Mucosa of descending colon (tissue), 3 donors: ENCODE data around the gene PTPRN2. TPM values are rescaled to one million over a fixed set of nuclear protein-coding genes. Genes with fewer than 3 reads are reported as not detected.
A peak's percentile ranks its signal among the peaks of the same experiment; 100 is the strongest.

Experiments used
- ATAC-seq: fragments of 200-7000 bp; cut with Tn5 transposase; one replicate; pipeline ENCODE4 v1.9.1; 2020; ENCODE audit warnings: mild to moderate bottlenecking, moderate library complexity
- DNase-seq, 3 donors: peaks; one replicate each; pipeline ENCODE4 v3.0.0-alpha.2; 2020
- H3K36me3 ChIP-seq: fragments of 200-600 bp; one replicate; pipeline ENCODE4 v1.8.0; 2021; ENCODE audit warnings: low read depth, mild to moderate bottlenecking
- H3K4me1 ChIP-seq: fragments of 200-600 bp; one replicate; pipeline ENCODE4 v1.8.0; 2021; ENCODE audit warnings: low read depth, mild to moderate bottlenecking
- H3K4me3 ChIP-seq: fragments of 200-600 bp; one replicate; pipeline ENCODE4 v1.8.0; 2021; ENCODE audit warnings: mild to moderate bottlenecking
- H3K9me3 ChIP-seq: fragments of 200-600 bp; one replicate; pipeline ENCODE4 v1.8.0; 2021; ENCODE audit warnings: mild to moderate bottlenecking
- intact Hi-C, 2 donors: fragments of 100-400 bp; cut with DNase I in 1 of 2; cut with micrococcal nuclease in 1 of 2; formaldehyde crosslinking; loops; one replicate each; pipeline versions ENCODE4 v1.11.0 to v1.11.1; 2022; cut with DNase I, micrococcal nuclease
- total RNA-seq, 3 donors: library from RNA; stranded (reverse); fragmentation: NEBNext Ultra II Directional in 2 of 3; extraction: Animal tissue kit (Norgen Biotek cat#: 25700) in 2 of 3; gene quantifications; one replicate each; pipeline versions ENCODE4 v1.2.1 to v1.2.4, GENCODE V29; 2021 to 2023
- TF ChIP-seq, protein P1 (sequence below): fragments of 200-600 bp; IDR thresholded peaks from one replicate; pipeline ENCODE4 v1.8.0; 2022; ENCODE audit warnings: antibody characterized with exemption, mild to moderate bottlenecking
- donor health status: DM: no; HTN: no; CAD: no; lungs with moderate emphysema.
- donor health status: DM: no; HTN: no; CAD: no.
- donor health status: DM: no; HTN: yes; CAD: no.

The PTPRN2 gene
- total RNA-seq, 3 donors from 2014 or later: 12.5 to 28.0 (median 26.2) TPM

DNA sequence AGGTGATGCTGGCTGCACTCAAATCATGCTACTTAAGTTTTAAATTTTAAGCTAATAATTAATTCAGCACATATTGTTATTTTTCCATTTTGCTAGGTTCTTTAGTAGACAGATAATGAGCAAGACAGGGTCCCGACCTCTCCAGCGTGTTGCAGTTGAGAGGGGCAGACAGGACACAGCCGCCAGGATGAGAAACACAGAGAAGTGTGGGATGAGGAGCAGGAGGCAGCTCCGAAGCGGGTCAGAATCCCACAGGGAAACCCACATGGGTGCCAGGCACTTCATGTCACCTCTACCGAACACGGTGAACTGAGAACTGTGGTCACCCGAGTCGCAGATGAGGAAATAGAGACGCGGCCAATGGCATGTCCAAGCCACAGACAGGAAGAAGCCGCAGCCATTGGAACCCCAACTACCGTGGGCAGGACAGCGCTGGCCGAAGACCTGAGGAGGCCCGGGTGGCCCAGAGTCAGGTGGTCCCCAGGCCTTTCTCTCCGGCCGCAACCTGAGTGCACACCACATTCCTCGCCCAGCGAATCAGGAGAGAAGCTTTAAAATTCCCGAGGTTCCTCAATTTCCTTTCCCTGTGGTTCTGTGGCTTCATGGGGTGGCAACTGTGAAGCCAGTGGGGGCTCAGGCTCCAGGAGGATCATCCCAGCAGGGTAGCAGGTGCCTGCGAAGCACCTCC lies 1037.9 kb downstream of the PTPRN2 start:
- intact Hi-C loops: no loop called here
- DNase-seq (peak in 1 of 3 donors; percentile 5), ATAC-seq (no peak)
- Histone ChIP-seq H3K4me3 (no peak overlapping the region), H3K36me3 (no peaks in the 10 kb centered on the region), H3K9me3 (no peaks in the 10 kb centered on the region), H3K4me1 (no peaks in the 10 kb centered on the region)
- TF ChIP-seq, protein P1, sequence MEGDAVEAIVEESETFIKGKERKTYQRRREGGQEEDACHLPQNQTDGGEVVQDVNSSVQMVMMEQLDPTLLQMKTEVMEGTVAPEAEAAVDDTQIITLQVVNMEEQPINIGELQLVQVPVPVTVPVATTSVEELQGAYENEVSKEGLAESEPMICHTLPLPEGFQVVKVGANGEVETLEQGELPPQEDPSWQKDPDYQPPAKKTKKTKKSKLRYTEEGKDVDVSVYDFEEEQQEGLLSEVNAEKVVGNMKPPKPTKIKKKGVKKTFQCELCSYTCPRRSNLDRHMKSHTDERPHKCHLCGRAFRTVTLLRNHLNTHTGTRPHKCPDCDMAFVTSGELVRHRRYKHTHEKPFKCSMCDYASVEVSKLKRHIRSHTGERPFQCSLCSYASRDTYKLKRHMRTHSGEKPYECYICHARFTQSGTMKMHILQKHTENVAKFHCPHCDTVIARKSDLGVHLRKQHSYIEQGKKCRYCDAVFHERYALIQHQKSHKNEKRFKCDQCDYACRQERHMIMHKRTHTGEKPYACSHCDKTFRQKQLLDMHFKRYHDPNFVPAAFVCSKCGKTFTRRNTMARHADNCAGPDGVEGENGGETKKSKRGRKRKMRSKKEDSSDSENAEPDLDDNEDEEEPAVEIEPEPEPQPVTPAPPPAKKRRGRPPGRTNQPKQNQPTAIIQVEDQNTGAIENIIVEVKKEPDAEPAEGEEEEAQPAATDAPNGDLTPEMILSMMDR: no peak

DNA sequence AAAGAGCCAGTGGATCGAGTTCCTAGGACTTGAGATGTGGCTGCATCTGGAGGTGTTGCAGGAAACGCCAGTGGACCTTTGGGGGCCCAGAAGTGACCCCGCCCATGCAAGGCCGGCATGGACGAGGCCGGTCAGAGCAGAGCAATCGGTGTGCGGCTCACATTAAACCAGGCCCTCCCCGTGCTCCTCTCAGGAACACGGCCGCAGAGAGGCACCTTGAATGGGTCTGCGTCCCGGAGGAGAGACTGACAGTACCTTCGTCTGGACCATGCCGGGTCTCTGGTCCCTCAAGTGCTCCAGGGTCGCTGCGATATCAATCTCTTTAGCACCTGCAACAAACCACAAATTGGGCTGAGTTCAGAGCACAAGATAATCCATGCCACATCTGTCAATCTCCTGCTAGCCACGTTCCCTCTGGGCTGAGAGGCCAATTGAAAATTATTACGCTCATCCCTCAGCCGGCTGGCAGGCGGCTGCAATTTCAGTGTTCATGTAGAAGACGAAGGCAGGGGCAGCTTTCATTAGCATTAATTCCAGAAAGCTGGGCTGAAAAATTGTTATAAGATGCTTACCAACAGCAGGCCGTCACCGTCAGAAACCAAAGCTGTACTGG lies 1038.8 kb downstream of the PTPRN2 start:
- Histone ChIP-seq H3K4me3 (no peak overlapping the region), H3K9me3 (no peaks in the 10 kb centered on the region), H3K4me1 (no peaks in the 10 kb centered on the region), H3K36me3 (no peaks in the 10 kb centered on the region)
- ATAC-seq (no peak), DNase-seq (peak in 1 of 3 donors; percentile 1)
- intact Hi-C loops: no loop called here
- TF ChIP-seq, protein P1: no peak

DNA sequence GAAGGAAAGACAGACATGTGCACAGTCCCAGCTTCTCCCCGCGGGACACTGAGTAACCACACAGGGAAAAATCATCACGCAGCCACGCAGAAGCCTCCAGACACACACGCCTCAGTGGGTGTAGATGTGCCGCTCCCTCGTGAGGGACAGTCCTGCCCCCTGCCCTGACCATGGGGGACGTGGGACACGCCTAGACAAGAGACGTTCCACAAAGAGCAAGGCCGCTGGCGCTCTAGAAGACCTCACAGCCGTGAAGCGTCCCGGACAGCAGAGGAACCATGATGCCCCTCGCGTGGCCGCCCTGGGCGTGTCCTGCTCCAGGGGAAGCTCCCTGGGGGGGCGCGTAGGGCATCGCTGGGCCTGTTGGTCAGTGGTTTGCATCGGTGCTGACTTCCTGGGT lies 1040.0 kb downstream of the PTPRN2 start:
- no peak for DNase-seq
- Histone ChIP-seq H3K9me3 (no peaks in the 10 kb centered on the region), H3K4me3 (no peak overlapping the region), H3K4me1 (no peaks in the 10 kb centered on the region), H3K36me3 (no peaks in the 10 kb centered on the region)
- intact Hi-C loops: no loop called here
- TF ChIP-seq, protein P1: no peak
- ATAC-seq: no peak

DNA sequence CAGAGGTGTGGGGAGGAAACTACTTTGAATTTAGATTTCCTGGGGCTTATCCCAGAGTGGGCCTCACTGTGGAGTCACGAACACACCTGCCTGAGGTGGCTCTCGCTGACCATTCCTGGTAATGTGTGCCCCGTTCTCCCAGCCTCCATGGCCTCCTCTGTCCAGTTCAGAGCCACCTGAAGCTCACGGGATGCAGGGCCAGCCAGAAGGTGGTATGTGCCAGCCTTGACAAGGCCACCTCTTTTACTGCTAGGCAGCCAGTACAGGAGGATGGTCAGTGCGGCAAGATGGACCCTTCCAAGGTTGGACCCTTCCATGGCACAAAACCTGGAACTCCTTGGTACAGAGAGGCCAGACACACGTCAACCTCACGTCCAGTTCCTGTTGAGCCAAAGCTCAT lies 1040.5 kb downstream of the PTPRN2 start:
- H3K36me3 ChIP-seq: no peaks in the 10 kb centered on the region
- H3K9me3 ChIP-seq: no peaks in the 10 kb centered on the region
- H3K4me1 ChIP-seq: no peaks in the 10 kb centered on the region
- TF ChIP-seq, protein P1: no peak
- H3K4me3 ChIP-seq: no peak overlapping the region
- DNase-seq: no peak
- intact Hi-C loops: no loop called here
- ATAC-seq: no peak

DNA sequence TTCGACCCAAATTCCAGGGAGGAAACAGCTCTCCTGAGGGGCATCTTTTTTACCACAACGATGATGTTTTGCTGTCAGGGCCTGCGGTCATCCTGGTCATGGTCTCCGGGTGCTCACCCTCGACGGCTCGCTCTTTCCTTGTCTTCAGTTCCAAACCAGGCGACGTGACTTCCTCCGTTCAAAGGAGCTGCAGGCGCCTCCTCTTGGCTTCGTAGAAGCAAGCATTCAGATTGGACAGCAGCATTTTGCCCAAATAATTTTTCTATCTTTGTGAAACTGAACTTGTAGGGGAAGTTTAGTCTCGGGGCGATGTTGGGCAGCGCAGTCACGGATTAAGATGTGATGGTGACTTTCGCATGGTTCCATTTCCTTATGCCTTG lies 1042.0 kb downstream of the PTPRN2 start:
- Histone ChIP-seq H3K36me3 (no peaks in the 10 kb centered on the region), H3K4me3 (no peak overlapping the region), H3K9me3 (no peaks in the 10 kb centered on the region), H3K4me1 (no peaks in the 10 kb centered on the region)
- DNase-seq (peak in 1 of 3 donors; percentile 27), ATAC-seq (no peak)
- TF ChIP-seq, protein P1: no peak
- intact Hi-C loops: no loop called here
